Activated T-helper 2 cell treated with anti-CD3 and anti-CD28 coated beads, Interferon-gamma antibody, Interleukin-2, Interleukin-4, amounts not matched to agents 10 μg/mL and 5 μg/mL and 100 μg/mL, durations not matched to agents 14 hours and 24 hours and 36 hours (primary cell): ENCODE measurements around the gene SPTBN5. TPM values are rescaled to one million over a fixed set of nuclear protein-coding genes. Genes with fewer than 3 reads are reported as not detected.

Experiments used
- DNase-seq: peaks from one replicate; pipeline ENCODE4 v3.0.0; 2021; ENCODE audit warnings: low spot score
- H3K27ac Mint-ChIP-seq: one replicate; pipeline ENCODE4 v1.8.0; 2021; ENCODE audit warnings: mixed read lengths
- H3K27me3 Mint-ChIP-seq: one replicate; pipeline ENCODE4 v1.8.0; 2021; ENCODE audit warnings: low read depth, mixed read lengths
- H3K36me3 Mint-ChIP-seq: one replicate; pipeline ENCODE4 v1.8.0; 2021; ENCODE audit warnings: low read depth, mixed read lengths
- H3K4me1 Mint-ChIP-seq: one replicate; pipeline ENCODE4 v1.8.0; 2021; ENCODE audit warnings: low read depth, mixed read lengths
- H3K4me3 Mint-ChIP-seq: one replicate; pipeline ENCODE4 v1.8.0; 2021; ENCODE audit warnings: low read depth, mild to moderate bottlenecking, moderate library complexity, mixed read lengths
- H3K9me3 Mint-ChIP-seq: one replicate; pipeline ENCODE4 v1.8.0; 2021; ENCODE audit warnings: mixed read lengths
- intact Hi-C: fragments of 100-400 bp; cut with micrococcal nuclease; formaldehyde crosslinking; loops from one replicate; pipeline ENCODE4 v1.15.1; 2023
- total RNA-seq: library from RNA; stranded (reverse); gene quantifications from 2 replicates; pipeline ENCODE4 v1.2.3, GENCODE V29; 2022

SPTBN5 gene
- total RNA-seq, 1 donor from 2014 or later: 0.41 TPM

- no peak for DNase-seq
- intact Hi-C loops: no loop called here
- H3K4me1 Mint-ChIP-seq: peaks cover 7% of the 10 kb centered on the region
- H3K36me3 Mint-ChIP-seq: no peaks in the 10 kb centered on the region
- H3K27me3 Mint-ChIP-seq: peaks cover 19% of the 10 kb centered on the region
- H3K4me3 Mint-ChIP-seq: no peak overlapping the region
- no peak overlapping the region for H3K27ac Mint-ChIP-seq
- H3K9me3 Mint-ChIP-seq: no peaks in the 10 kb centered on the region
Measured at GRCh38 chr15:41884458-41884857, 9.4 kb downstream of the SPTBN5 start.

- peaks cover 19% of the 10 kb centered on the region for H3K27me3 Mint-ChIP-seq
- intact Hi-C loops: no loop called here
- DNase-seq: no peak
- no peaks in the 10 kb centered on the region for H3K36me3 Mint-ChIP-seq
- H3K4me1 Mint-ChIP-seq: peaks cover 4% of the 10 kb centered on the region
- H3K27ac Mint-ChIP-seq: no peak overlapping the region
- H3K9me3 Mint-ChIP-seq: no peaks in the 10 kb centered on the region
- H3K4me3 Mint-ChIP-seq: no peak overlapping the region
Measured at GRCh38 chr15:41883484-41883825, 10.4 kb downstream of the SPTBN5 start.

- Mint-ChIP-seq H3K36me3 (no peaks in the 10 kb centered on the region), H3K4me3 (no peak overlapping the region), H3K4me1 (peaks cover 4% of the 10 kb centered on the region), H3K27ac (no peak overlapping the region), H3K27me3 (peaks cover 19% of the 10 kb centered on the region), H3K9me3 (no peaks in the 10 kb centered on the region)
- no peak for DNase-seq
- intact Hi-C loops: no loop called here
Measured at GRCh38 chr15:41882689-41883483, 11.0 kb downstream of the SPTBN5 start.

- Mint-ChIP-seq H3K4me3 (no peak overlapping the region), H3K9me3 (no peaks in the 10 kb centered on the region), H3K27ac (no peak overlapping the region), H3K27me3 (peaks cover 19% of the 10 kb centered on the region), H3K4me1 (peaks cover 4% of the 10 kb centered on the region), H3K36me3 (no peaks in the 10 kb centered on the region)
- no peak for DNase-seq
- intact Hi-C loops: no loop called here
Measured at GRCh38 chr15:41881920-41882688, 11.7 kb downstream of the SPTBN5 start.

- no peak overlapping the region for H3K4me3 Mint-ChIP-seq
- peaks cover 4% of the 10 kb centered on the region for H3K4me1 Mint-ChIP-seq
- H3K27me3 Mint-ChIP-seq: peaks cover 19% of the 10 kb centered on the region
- no peak for DNase-seq
- no peak overlapping the region for H3K27ac Mint-ChIP-seq
- intact Hi-C loops: no loop called here
- H3K9me3 Mint-ChIP-seq: no peaks in the 10 kb centered on the region
- no peaks in the 10 kb centered on the region for H3K36me3 Mint-ChIP-seq
Measured at GRCh38 chr15:41881550-41881919, 12.3 kb downstream of the SPTBN5 start.

DNA sequence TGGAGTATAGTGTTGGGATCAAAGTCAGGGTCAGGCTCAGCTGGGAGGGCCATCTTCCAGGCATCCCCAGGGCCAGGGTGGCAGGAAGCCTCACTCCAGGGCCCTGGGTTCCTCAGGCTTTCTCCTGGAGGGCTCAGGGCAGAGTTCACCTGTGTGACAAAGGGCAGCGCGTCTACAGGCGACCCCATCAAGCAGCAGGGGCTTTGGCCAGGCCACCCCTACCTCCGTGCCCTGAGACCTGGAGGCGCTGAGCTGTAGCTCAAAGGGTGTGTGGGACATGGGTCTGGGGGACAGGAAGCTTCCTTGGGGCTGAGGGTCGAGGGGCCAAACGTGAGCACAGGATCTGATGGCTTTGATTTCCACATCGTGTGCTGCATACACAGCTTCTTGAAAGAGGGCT, 12.8 kb downstream of the SPTBN5 start:
- DNase-seq: no peak
- Mint-ChIP-seq H3K4me3 (no peak overlapping the region), H3K9me3 (no peaks in the 10 kb centered on the region), H3K27me3 (peaks cover 19% of the 10 kb centered on the region), H3K27ac (no peak overlapping the region), H3K4me1 (peaks cover 4% of the 10 kb centered on the region), H3K36me3 (no peaks in the 10 kb centered on the region)
- intact Hi-C loops: no loop called here

- Mint-ChIP-seq H3K36me3 (no peaks in the 10 kb centered on the region), H3K4me1 (peaks cover 2% of the 10 kb centered on the region), H3K27ac (no peak overlapping the region), H3K9me3 (no peaks in the 10 kb centered on the region), H3K27me3 (peaks cover 19% of the 10 kb centered on the region), H3K4me3 (no peak overlapping the region)
- intact Hi-C loops: no loop called here
- no peak for DNase-seq
Measured at GRCh38 chr15:41880156-41880877, 13.5 kb downstream of the SPTBN5 start.

GRCh38 chr15:41879321-41879845, 14.5 kb downstream of the SPTBN5 start:
- H3K36me3 Mint-ChIP-seq: no peaks in the 10 kb centered on the region
- H3K27me3 Mint-ChIP-seq: peaks cover 19% of the 10 kb centered on the region
- no peak overlapping the region for H3K27ac Mint-ChIP-seq
- DNase-seq: no peak
- H3K4me1 Mint-ChIP-seq: peaks cover 2% of the 10 kb centered on the region
- no peak overlapping the region for H3K4me3 Mint-ChIP-seq
- intact Hi-C loops: no loop called here
- no peaks in the 10 kb centered on the region for H3K9me3 Mint-ChIP-seq

DNA sequence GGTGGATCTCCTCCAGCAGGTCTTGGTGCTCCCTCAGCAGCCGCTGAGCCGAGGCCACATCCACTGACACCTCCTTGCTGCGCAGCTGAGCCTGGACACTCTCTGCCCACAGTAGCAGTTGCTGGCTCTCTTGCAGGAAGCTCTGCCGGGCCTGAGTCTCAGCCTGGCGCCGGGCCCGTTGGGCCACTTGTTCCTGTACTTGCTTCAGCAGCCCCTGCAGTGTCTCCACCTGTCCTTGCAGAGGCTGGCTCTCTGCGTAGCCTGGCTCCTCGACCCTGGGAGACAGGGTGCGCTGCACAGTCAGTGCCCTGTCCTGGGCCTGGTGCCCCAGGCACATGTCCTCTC, 15.5 kb downstream of the SPTBN5 start:
- DNase-seq: no peak
- no peak overlapping the region for H3K27ac Mint-ChIP-seq
- H3K4me3 Mint-ChIP-seq: no peak overlapping the region
- H3K4me1 Mint-ChIP-seq: peaks cover 2% of the 10 kb centered on the region
- intact Hi-C loops: no loop called here
- H3K36me3 Mint-ChIP-seq: no peaks in the 10 kb centered on the region
- H3K9me3 Mint-ChIP-seq: no peaks in the 10 kb centered on the region
- H3K27me3 Mint-ChIP-seq: peaks cover 17% of the 10 kb centered on the region

- intact Hi-C loops: no loop called here
- Mint-ChIP-seq H3K27me3 (peaks cover 16% of the 10 kb centered on the region), H3K36me3 (no peaks in the 10 kb centered on the region), H3K4me3 (no peak overlapping the region), H3K27ac (no peak overlapping the region), H3K9me3 (no peaks in the 10 kb centered on the region), H3K4me1 (peaks cover 2% of the 10 kb centered on the region)
- DNase-seq: no peak
Measured at GRCh38 chr15:41877631-41878354, 16.1 kb downstream of the SPTBN5 start.

- peaks cover 14% of the 10 kb centered on the region for H3K27me3 Mint-ChIP-seq
- intact Hi-C loops: no loop called here
- no peak overlapping the region for H3K4me3 Mint-ChIP-seq
- H3K27ac Mint-ChIP-seq: no peak overlapping the region
- H3K36me3 Mint-ChIP-seq: no peaks in the 10 kb centered on the region
- no peaks in the 10 kb centered on the region for H3K9me3 Mint-ChIP-seq
- peaks cover 6% of the 10 kb centered on the region for H3K4me1 Mint-ChIP-seq
- no peak for DNase-seq
Measured at GRCh38 chr15:41876689-41877088, 17.2 kb downstream of the SPTBN5 start.

GRCh38 chr15:41876007-41876406, 17.8 kb downstream of the SPTBN5 start:
- peaks cover 8% of the 10 kb centered on the region for H3K27me3 Mint-ChIP-seq
- no peak overlapping the region for H3K27ac Mint-ChIP-seq
- DNase-seq: no peak
- H3K36me3 Mint-ChIP-seq: no peaks in the 10 kb centered on the region
- H3K4me3 Mint-ChIP-seq: no peak overlapping the region
- intact Hi-C loops: no loop called here
- no peaks in the 10 kb centered on the region for H3K9me3 Mint-ChIP-seq
- H3K4me1 Mint-ChIP-seq: peaks cover 6% of the 10 kb centered on the region
